CD4-positive, alpha-beta T cell treated with Interferon alpha-2 for 1 hour (primary cell): ENCODE data around the gene CLCN6.

Experiments used
- DNase-seq, 2 donors: peaks; one replicate each; pipeline ENCODE4 v3.0.0-alpha.2; 2020 to 2022

The CLCN6 gene

DNA sequence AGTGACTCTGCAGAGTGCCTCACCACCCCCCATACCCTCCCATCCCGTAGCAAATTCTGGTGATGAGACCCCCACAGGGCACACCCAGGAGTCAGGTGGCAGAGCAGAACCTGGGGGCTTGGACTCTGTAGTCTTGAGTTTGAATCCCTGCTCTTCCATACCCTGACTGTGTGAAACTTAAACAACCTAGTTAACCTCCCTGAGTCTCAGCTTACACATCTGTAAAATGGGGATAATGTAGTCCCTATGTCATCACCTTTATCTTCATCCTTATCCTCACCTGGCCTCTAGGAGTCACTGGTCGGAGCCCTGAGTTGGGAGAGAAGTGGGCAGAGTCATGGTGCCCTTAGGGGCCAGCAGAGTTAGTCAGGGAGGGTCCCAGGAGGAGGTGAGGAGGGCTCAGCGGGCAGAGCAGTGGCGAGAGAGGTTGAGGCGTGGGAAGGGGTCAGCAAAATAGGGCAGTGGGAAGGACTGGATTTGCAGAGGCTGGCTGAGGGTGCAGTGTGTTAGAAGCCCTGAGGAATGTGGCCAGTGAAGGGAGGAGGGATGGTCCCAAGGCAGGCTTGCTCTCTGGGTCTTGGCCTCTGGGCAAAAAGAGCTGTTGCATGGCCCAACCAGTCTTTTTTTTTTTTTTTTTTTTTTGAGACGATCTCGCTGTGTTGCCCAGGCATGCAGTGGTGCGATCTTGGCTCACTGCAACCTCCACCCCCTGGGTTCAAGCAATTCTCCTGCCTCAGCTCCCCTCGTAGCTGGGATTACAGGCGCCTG is 25.4 kb upstream of the CLCN6 start:
- no peak for DNase-seq

- DNase-seq, result no peak
Measured at GRCh38 chr1:11781297-11781696, 24.7 kb upstream of the CLCN6 start.

DNA sequence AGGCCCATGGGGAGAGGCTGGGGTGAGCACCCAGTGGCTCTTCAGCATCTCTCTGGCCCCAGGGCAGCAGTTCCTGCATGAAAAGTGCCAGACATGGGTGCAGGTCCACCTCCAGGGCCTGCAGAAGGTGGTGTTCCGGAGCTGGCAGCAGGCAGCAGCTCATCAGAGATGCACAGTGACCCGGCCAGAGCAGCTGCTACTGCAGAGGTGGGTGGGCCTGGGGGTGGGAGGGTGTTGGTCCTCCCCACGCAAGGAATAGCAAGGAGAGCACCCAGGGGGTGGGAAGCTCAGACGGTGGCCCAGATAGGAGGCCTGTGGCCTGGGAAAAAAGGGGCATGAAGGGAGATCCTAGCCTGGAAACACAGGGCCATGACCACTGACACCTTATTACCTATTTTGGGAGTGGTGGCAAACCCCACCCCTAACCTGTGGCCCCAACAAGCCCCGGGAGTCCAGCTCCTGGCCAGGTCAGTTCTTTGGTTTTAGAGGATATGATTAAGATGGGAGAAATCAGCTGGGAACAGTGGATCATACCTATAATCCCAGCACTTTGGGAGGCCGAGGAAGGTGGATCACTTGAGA is 23.8 kb upstream of the CLCN6 start:
- no peak for DNase-seq

GRCh38 chr1:11783556-11783955 is 22.4 kb upstream of the CLCN6 start:
- DNase-seq, result no peak

- no peak for DNase-seq
Measured at GRCh38 chr1:11784256-11784992, 21.6 kb upstream of the CLCN6 start.

GRCh38 chr1:11784993-11785769 is 20.8 kb upstream of the CLCN6 start:
- DNase-seq, result peak; percentile 43 to 44

DNA sequence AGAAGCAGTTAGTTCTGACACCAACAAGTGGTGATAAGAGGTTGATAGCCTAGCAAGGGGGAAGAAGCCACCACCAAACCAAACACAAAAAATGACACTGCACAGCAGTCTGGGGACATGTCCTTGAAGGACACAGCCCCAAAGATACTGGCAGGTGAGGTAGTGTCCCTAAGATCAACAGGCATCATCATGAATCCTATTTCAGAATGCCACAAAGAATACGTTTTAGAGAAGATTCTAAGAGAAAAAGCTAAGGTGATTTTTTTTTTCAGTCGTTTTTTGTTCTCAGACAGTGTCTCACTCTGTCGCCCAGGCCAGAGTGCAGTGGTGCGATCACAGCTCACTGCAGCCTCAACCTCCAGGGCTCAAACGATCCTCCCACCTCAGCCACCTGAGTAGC is 19.8 kb upstream of the CLCN6 start:
- no peak for DNase-seq

GRCh38 chr1:11787251-11787803 is 18.7 kb upstream of the CLCN6 start:
- DNase-seq, result no peak

GRCh38 chr1:11787804-11788436 is 18.1 kb upstream of the CLCN6 start:
- DNase-seq, result no peak

DNA sequence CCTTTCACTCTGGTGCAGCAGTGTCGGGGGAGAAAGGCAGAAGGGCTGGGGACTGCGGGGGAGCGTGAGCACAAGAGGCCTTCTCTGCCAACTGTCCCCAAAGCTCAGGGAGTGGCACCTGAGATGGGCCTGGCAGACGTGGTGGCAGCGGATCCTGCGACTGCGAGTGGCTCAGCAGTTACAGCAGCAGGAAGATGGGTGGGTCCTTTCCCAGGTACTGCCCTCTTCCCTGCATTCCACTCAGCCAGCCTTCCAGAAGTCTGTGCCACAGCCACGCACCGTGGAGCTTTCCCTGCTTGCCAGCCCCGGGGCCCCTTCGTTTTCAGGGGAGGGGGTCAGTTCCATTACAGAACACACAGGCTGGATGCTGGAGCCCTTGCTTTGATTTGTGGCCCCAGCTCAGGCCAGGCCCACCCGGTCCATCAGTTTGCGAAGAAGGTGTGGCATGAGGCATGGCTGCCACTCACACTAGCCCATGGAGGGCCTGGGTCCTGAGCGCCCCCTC is 17.4 kb upstream of the CLCN6 start:
- no peak for DNase-seq

- DNase-seq, result no peak
Measured at GRCh38 chr1:11789126-11790067, 16.6 kb upstream of the CLCN6 start.

DNA sequence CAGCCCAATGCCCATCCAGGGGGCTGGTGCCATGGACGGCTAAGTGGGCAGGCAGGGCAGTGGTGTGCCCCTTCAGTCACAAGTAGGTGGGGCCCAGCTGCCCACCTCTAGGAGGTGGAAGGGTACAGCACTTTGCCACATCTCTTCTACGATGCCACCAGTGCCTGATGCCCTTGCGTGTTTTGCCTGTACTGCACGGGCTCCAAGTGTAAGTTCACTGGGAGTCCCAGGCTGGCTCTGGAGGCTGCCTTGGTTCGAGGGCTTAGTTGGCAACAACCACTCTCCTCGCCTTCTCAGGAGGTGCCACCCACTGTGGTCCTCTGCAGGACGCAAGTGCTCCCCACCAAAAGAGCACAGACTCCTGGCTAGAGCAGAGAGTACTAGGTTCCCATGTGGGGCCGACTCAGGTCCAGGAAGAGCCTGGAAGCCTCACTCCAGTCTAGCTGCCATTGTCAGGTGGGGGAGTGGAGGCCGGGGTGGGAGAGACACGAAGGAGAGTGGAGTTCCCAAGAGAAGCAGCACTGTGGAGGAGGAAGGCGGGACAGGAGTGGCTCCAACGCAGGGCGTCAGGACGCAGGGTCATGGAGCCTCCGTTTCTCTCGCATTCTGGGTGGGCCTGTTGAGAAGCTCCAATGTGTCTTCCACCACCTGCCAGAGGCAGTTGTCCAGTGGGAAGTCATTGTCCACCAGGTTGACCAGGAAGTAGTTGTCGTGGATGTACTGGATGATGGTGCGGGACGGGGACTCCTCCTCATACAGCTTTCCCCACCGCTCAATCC is 15.7 kb upstream of the CLCN6 start:
- no peak for DNase-seq

DNA sequence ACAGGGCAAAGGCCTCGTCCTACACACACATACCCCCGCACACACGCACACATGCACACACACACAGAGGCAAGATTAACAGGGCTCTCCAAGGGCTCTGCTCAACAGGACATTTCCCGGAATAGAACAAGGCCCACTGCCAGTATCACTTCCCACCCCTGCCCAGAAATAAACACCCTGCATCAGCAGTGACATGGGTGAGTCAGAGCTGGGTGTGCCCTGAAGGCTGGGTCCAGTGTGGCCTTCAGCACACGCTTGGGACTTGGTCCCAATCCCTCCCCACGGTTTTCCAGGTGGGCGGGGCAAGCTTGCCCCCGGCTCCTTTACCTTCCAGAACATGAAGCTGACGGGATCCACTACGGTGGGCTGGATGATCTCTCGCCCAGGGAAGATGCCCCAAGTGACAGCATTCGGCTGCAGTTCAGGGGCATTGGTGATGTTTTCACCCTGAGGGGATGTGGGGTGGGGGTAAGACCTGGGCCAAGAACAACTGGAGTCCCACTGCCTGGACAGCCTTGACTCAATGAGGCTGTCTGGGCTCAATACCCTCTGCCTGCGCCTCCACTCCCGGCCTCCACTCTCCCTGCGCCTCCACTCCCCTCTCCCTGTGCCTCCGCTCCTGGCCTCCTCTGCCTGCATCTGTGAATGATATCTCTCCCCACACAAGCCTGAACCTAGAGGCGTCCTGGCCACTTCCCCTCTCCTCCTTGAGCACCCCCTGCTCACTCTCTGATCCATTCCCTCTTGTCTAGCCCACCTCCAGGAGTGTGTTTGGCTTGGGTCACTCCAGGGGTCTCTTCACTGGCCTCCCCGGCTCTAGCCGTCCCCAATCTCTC is 14.9 kb upstream of the CLCN6 start:
- DNase-seq, result peak; percentile 48 to 83

GRCh38 chr1:11792106-11792505 is 13.9 kb upstream of the CLCN6 start:
- DNase-seq, result no peak

GRCh38 chr1:11793819-11794218 is 12.2 kb upstream of the CLCN6 start:
- no peak for DNase-seq

GRCh38 chr1:11794446-11795237 is 11.3 kb upstream of the CLCN6 start:
- DNase-seq, result no peak

DNA sequence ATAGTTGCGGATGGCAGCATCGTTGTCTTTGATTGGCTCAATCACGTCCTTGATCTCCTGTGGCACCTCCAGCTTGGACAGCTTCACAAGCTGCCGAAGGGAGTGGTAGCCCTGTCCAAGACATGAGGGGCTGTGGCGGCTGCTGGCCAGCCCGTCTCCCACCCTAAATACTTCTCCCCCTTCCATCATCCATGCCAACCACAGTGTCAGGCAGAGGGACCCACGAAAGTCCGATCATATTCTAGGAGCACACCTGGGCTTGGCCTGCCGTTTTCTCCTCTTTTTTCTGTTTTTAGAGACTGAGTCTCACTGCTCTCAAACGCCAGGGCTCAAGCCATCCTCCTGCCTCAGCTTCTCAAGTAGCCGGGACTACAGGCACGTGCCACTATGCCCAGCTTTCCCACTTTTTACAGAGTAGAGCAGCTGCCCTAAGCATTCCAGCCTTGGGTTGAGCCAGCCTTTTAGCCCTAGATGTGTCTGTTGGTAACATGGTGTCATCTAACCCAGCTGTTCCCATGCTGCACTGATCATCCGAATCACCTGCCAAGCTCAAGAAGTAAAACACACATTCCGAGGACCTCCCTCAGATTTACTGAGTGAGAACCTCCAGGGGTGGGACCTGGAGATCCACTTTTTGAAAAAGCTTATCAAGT is 10.6 kb upstream of the CLCN6 start:
- no peak for DNase-seq
